ENCODE data around the gene COPA.

GRCh38 chr1:160325252-160325651 lies 17.8 kb downstream of the COPA start:
- TF ChIP-seq, protein P1, sequence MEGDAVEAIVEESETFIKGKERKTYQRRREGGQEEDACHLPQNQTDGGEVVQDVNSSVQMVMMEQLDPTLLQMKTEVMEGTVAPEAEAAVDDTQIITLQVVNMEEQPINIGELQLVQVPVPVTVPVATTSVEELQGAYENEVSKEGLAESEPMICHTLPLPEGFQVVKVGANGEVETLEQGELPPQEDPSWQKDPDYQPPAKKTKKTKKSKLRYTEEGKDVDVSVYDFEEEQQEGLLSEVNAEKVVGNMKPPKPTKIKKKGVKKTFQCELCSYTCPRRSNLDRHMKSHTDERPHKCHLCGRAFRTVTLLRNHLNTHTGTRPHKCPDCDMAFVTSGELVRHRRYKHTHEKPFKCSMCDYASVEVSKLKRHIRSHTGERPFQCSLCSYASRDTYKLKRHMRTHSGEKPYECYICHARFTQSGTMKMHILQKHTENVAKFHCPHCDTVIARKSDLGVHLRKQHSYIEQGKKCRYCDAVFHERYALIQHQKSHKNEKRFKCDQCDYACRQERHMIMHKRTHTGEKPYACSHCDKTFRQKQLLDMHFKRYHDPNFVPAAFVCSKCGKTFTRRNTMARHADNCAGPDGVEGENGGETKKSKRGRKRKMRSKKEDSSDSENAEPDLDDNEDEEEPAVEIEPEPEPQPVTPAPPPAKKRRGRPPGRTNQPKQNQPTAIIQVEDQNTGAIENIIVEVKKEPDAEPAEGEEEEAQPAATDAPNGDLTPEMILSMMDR (IDR thresholded peaks at IDR 0.05), result no peak
- TF ChIP-seq POLR2A (IDR thresholded peaks at IDR 0.05), result no peak
- no peak for TF ChIP-seq POLR2AphosphoS5 (IDR thresholded peaks at IDR 0.05)
